CD4-positive, alpha-beta T cell treated with Interferon gamma for 1 hour (primary cell): ENCODE data around the gene HAVCR2.
"Not testable (repeated sequence)": the region's sequence is repeated elsewhere in the genome, so short reads cannot be mapped to it uniquely, and the experiment has no call there.

Experiments used
- DNase-seq: peaks from one replicate; pipeline ENCODE4 v3.0.0-alpha.2; 2020

Gene HAVCR2

DNA sequence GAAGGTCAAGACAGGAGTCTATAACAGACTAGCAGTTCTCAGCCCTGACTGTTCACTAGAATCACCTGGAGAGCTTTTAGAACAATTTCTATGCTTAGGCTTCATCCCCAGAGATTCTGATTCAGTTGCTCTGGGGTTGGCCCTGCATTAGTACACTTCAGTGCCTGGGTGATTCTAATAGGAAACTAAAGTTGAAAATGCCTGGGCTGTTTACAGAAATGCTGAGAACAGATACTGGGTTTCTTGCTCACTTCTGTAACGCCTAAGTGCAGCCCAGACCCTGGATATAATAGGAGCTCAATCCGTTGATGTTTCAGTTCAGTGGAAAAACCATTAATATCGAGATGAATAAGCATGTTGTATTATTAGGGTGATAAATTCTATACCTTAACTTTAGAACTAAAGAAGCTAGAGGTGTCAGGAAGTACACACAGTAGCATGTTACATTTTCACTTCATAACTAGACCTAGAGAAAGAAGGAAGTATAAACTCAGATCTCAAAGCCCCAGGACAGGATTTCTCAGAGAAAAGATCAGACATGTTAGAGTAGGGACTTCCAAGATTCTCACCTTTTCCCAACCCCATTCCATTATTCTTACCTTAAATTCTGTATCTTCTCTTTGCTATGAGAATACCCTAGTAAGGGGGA is 20.4 kb downstream of the HAVCR2 start:
- DNase-seq: no peak

DNA sequence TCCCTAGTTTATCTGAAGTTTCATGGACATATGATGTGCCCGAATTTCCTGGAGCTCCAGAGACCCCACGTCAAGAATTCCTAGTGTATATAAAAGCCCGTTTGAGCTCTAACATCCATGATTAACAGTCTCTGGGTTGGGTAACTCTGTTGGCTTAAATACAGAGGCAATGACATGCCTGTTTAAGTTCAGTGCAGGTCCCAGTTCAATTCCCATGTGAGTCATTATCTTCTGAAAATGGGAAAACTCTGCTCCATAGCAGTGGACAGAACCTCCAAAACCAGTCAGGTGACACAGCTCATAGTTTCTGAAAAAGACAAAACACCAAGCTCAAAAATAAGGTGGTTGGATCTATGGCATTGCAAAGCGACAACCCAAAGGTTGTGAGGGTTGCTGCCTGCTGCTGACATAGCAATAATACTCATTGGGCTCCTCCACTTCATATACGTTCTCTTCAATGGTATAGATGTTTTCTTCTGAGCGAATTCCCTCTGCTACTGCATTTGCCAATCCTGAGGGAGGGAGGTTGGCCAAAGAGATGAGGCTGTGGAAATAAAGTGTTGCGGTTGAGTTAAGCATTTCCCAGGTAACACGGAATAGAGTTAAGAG is 22.0 kb downstream of the HAVCR2 start:
- DNase-seq: no peak

DNA sequence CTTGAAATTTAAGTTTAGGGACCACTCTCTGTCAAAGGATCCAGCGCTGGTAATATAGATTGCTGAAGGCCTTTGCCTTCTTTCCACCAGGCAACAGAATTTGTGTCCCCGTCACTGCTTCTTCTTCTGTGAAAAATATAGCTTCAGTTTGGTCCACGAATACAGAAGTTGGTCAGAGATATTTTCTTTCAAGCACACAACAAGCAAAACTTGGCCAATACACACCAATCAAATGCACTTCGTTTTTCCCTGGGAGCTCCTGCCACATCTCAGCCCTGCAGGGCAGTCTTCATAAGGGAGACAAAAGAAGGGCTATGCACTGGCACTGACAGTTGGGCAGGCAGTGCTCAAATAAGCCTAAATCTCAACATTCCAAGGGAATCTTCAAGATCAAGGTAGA is 22.9 kb downstream of the HAVCR2 start:
- DNase-seq: no peak

DNA sequence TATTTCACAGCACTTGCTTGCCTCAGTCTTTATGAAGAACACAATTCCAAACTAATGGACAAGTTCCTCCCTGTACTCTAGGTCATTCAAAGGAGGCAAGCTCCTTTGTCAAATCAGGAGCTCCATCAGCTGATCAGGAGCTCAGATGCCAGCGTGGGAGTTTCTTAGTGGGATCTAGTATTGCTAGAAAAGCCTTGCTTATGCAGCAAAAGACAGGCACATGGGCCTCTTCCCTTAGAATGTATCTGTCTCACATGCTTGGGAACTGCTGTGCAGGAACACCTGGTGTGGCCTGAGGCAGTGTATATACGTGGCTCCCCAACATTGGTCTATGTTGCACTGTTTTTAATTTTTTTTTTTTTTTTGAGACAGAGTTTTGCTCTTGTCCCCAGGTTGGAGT is 28.6 kb downstream of the HAVCR2 start:
- DNase-seq: no peak

DNA sequence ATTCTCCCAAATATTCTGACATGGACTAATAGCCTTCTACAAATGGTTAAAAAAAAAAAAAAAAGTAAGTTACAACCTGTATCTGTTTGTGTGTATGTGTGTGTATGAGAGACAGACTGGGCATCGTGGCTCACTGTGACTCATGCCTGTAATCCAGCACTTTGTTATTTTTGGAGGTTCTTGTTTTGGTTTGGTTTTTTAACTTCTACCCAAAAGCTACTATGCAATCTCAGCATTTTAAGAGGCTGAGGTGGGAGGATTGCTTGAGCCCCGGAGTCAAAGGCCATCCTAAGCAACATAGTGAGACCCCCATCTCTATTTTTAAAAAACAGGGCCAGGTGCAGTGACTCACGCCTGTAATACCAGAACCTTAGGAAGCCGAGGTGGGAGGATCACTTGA is 32.3 kb downstream of the HAVCR2 start:
- DNase-seq: no peak

DNA sequence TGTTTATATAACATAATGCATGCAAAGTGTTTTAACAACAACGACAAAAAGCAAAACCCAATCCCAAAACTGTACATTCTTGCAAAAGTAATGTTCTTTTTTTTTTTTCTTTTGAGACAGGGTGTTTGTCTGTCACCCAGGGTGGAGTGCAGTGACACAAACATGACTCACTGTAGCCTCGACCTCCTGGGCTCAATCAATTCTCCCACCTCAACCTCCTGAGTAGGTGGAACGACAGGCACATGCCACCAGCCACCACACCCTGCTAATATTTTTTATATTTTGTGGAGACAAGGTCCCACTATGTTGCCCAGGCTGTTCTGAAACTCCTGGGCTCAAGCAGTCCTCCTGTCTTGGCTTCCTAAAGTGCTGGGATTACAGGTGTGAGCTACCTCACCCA is 36.3 kb downstream of the HAVCR2 start:
- DNase-seq: no peak

DNA sequence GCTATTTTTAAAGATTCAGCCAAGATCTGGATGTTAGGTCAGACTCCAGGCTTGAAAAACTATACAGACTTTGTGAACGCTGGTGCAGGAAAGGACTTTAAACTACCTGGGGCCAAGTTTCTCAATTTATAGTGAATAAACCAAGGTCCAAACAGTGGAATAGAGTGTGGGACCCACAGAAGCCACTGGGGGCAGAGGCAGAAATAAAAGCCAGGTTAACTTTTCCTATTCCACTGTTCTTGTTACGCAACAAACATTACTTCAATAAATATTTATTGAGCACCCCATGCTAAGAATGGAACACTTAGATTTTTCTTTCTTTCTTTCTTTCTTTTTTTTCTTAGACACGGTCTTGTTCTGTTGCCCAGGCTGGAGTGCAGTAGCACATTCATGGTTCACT is 38.9 kb downstream of the HAVCR2 start:
- no peak for DNase-seq

DNA sequence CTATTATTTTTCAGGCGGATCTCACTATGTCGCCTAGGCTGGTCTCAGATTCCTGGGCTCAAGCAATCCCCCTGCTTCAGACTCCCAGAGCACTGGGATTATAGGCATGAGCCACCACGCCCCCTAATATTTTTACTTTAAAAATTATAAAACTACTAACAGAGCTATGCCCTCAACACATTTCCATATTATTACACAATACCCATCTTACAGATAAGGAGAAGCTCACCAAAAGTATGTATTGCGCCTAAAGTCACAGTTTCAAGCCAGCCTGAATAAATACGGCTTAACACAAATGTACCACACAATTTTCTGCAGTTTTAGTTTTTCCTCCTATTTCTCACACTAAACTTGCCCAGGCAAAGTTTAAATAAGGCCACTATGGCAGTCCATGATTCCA is 40.1 kb downstream of the HAVCR2 start:
- DNase-seq: no peak

DNA sequence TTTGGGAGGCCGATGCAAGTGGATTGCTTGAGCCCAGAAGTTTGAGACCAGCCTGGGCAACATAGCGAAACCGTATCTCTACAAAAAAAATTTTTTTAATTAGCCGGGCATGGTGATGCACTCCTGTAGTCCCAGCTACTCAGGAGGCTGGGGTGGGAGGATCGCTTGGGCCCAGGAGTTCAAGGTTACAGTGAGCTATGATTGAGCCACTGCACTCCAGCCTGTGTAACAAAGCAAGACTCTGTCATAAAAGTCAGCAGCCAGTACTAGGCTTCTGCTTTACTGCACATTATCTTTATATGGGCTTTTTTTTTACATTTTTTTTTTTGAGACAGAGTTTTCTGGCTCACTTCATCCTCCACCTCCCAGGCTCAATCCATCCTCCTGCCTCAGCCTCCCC is 40.5 kb downstream of the HAVCR2 start:
- no peak for DNase-seq

DNA sequence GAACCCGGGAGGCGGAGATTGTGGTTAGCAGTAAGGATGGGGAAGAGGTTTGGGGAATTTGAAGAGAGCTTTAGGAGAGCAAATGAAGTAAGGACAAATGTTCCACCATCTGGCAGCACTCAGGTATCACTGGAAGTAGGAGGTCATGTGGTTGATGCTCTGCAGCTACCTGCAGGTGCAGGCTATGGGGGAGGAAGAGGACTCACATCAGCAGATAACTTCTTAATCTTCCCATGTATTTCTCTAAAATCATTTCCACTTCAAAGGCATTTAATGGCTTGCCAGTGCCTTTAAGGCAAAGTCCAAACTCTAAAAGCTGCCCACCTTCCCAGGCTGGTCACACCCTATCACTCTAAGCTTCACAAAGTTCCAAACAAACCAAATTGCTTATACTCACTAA is 41.8 kb downstream of the HAVCR2 start:
- DNase-seq: no peak

DNA sequence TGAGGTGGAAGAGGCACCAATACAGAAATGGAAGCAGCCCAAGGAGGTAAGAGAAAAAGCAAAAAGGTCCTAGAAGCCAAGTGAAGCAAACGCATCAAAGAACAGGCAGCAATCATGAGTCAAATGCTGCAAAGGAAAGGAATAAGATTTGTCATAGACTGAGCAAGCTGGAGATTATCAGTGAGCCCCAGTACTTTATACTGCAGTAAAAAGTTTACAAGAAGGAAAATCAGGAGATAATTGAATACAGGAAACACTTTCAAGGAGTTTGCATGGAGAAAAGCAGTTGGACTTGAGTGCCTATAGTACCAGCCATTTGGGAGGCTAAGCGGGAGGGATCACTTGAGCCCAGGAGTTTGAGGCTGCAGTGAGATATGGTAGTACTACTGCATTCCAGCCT is 42.8 kb downstream of the HAVCR2 start:
- no peak for DNase-seq

DNA sequence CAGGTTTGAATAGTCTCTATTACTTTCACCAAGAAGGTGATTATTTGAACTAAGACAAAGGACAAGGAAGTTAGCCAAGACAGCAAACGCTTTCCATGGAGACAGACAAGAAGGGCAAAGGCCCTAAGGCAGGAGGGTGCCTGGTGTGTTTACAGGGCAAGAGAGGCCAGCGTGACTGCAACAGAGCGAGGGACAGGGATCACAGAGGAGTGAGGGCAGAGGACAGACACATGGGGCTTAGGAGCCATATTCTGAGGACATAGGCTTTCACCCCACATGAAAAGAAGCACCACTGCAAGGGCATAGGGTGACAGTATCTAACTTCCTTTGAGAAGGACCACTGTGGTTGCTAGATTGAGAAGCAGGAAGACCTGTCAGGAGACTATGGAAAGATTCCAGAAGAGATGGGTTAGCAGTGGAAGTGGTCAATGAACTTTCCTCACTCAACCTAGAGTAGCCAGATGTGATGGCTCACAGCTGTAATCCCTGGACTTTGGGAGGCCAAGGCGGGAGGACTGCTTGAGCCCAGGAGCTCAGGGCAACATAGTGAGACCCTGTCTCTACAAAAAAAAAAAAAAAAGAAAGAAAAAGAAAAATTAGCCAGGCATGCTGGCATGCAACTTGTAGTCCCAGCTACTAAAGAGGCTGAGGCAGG is 44.9 kb downstream of the HAVCR2 start:
- DNase-seq: no peak

DNA sequence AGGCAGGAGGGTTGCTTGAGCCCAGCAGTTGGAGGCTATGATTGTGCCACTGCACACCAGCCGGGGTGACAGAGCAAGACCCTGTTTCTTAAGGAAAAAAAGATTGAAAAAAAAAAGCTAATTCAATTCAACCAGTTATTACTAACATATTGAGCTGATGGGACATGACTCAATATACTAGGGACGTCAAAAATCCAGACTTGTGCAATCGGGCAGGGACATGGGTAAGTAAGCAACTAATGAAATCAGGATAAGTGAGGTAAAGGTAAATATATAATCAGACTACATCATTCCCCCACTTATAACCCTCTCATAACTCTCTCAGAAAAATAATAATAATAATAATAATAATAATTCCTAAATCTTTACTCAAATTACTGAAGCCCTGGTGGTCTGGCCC is 49.0 kb downstream of the HAVCR2 start:
- DNase-seq: no peak

DNA sequence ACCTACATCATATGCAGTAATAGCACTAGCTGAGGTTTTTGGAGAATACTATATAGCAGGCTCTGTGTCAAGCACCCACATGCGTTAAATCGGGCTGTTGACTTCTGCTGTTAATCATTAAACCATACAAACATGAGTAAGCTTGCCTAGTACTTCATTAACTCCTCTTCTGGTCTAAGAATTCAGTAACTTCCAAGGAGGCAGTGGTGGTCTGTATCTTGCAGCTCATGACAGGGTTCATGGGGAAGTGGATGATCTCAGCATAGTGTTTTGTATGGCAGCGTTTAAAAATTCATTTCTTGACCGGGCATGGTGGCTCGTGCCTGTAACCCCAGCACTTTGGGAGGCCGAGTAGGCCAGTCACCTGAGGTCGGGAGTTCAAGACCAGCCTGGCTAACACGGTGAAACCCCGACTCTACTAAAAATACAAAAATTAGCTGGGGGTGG is 49.7 kb downstream of the HAVCR2 start, which contains the start of gene HAVCR1:
HAVCR1 (minus strand) TSS at position 24 of the 447 bp plus-strand sequence. CDS start 1,173 bp downstream, outside the sequence.
- no peak for DNase-seq

DNA sequence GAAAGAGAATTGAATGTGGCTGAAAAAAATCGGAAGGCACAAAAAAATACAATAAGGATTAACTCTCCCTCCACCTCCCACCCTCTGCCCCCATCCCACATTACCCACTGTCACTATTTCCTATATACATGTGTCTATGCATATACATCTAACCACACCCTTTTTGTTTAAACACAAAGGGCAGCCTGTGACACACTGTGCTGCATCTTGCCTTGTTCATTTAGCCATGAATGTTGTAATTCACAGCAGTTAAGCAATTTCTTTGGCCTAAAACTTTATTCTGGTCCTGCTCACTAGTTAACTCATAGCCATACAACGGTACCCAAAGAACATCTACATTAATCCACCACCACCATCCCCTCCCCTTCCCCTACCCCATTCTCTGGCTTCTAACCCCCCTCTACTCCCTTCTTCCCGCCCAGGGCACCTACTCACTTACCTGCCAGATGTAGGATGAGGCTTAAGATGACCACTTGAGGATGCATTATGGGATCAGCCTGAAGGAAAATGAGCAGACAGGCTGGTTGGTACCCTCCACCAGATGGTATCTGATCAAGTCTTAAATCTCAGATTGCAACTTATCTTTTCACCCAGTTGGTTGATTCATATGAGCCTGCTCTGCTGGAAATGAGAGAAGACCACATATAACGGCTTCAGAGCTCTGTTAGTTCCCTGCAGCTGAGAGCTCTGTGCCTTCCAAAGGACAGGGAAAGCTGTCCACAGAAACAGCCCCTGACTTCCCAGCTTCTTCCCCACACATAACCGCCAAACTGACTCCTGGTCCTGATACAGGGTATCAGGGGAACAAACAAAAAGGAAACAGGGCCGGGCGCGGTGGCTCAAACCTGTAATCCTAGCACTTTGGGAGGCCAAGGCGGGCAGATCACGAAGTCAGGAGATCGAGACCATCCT is 51.1 kb downstream of the HAVCR2 start:
- DNase-seq: no peak

DNA sequence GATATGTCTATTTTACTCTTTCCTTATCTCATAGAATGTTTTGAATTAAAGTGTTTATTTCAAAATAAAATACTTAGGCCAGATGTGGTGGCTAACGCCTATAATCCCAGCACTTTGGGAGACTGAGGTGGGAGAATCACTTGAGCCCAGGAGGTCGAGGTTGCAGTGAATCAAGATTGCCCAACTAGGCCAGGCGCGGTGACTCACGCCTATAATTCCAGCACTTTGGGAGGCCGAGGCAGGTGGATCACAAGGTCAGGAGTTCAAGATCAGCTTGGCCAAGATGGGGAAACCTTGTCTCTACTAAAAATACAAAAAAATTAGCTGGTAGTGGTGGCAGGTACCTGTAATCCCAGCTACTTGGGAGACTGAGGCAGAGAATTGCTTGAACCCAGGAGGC is 52.0 kb downstream of the HAVCR2 start:
- not testable (repeated sequence) for DNase-seq

DNA sequence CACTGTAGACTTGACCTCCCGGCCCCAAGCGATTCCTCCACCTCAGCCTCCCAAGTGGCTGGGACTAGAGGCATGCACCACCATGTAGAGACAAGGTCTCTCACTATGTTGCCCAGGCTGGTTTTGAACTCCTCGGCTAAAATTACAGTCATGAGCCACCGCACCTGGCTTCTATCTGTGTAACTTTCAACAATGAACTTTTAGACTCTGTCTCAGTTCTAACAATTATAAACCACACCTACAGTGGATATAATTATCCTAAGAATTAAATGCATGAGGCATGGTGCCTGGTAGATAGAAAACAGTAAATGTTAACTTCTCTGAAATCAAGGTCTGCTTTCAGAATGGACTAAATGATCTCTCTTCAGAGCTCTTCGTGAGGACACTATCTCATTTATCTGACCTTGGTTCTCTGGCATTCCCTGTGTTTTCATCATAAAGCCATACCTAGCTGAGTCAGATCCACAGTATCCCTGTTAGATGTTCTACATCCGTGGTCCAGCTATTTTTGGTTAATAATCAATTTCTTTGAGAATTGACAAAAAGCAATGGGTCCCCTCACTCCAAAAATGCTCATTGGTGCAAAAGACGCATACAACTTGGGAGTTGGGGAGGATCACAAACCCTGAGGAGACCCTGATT is 57.1 kb downstream of the HAVCR2 start:
- no peak for DNase-seq

DNA sequence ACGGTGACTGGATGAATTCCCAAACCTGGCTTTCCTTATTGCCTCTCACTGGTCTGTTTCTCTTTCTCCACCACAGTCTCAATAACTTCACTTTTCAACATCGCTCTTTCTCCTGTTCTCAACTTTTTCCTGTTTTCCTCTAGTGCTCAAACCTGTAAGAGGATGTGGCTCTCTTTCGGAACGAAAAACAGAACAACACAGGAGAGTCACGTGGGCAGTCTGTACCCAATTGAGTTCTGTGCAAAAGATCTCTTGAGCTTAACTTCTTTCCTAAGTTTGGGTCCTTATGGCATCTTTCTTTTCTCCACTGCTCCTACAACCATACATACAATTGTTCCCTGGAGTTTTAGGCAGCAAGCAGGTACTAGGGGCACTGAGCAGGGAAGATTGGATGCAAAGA is 58.8 kb downstream of the HAVCR2 start:
- DNase-seq: no peak

DNA sequence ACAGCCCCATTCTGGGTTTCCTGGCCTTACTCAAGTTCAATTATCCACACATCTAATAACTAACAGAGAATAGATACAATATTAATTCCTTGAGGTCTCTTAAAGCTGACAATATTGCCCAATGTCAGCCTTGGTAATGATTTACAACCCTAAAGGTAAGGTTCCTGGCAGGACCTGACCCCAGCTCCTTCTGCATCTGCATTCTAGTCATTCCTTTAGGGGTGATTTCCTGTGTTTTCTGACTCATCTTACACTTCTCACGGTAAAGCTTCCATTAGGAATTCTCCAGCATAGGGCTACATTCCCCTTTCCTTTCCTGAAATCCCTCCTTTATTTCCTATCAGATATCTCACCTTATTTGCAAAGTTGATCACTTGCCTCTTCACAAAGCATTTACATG is 59.2 kb downstream of the HAVCR2 start:
- no peak for DNase-seq

DNA sequence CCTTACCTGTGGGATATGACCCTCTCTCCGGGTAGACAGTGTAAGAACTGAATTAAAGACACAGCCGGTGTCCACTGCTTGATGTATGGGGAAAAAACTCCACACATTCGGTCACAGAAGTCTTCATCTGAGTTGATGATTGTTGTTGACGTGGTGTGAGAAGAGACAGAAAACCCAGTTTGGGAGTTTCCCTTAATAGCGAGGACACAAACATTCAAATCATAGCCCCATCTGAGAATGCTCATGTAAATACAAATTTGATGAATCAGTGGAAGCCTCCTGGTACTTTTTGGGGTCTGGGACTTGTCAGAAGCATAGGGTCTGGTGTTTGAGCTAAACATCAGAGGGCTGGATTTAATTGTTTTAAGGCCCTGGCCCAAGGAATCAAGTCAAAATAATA is 60.9 kb downstream of the HAVCR2 start:
- no peak for DNase-seq

DNA sequence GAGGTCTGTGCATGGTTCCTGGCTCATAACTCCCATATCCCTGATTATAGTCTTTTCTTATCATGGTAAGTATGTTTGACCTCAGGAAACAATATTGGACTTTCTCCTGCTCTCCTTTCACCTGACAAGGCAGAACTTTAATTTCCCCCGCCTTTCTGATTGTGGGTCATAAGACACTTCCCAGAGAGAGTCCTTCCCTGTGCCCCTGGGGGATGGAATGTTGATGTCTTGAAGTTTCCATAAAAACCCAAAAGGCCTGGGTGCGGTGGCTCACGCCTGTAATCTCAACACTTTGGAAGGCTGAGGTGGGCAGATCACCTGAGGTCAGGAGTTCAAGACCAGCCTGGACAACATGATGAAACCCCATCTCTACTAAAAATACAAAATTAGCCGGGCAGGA is 61.8 kb downstream of the HAVCR2 start:
- DNase-seq: not testable (repeated sequence)

DNA sequence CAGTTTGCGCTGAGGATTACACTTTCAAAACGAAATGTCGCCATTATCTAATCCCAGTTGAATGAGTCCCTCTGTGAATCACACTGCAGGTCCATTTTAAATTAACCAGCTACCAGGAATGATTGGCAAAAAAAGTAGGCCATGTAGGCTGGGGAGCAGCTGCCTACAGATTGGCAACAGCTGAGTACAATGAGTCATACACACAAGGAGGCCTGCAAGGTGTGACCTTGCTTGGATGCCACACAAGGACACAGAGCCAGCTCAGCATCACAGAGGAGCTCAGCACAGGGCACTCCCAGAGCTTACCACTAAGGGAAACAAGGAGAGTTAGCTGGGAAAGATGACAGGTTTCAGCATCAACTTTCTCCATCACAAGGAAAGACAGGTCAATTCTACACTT is 62.8 kb downstream of the HAVCR2 start:
- no peak for DNase-seq

DNA sequence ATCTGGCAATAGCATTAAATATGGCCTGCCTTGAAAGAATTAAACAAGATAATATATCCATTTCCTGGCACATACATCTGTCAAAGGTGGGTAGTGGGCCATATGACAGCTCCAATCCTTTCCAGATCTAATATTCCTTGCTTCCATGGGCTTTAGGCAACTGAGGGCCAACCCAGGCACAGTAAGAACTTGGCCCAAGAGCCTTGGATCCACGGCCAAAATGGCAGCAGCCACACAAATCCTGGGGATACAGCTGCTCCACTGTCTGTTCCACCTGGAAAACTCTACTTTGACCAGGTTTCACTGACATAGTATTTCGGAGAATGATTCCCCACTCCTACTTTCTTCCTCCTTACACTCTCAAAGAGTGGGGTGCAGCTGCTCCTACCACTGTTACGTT is 63.2 kb downstream of the HAVCR2 start:
- DNase-seq: no peak
